NCI-H1092 treated with DMSO at 0.1 percent for 48 hours (cell line): Measurements from ENCODE around the gene HAPLN3.

Experiments used
- DNase-seq: peaks from one replicate; lab custom pipeline; 2025; lab: John Stamatoyannopoulos, UW

Gene HAPLN3

GRCh38 chr15:88896333-88897033, 1.1 kb upstream of the HAPLN3 start:
- no peak for DNase-seq

GRCh38 chr15:88894348-88894818, 961 bp downstream of the HAPLN3 start:
- DNase-seq, result peak; percentile 16

GRCh38 chr15:88891540-88892254, 3.6 kb downstream of the HAPLN3 start:
- no peak for DNase-seq

- DNase-seq, result no peak
These were observed 4.8 kb downstream of the HAPLN3 start for GRCh38 chr15:88890495-88890894.

GRCh38 chr15:88888719-88889118, 6.6 kb downstream of the HAPLN3 start:
- no peak for DNase-seq

- no peak for DNase-seq
These were observed 8.2 kb downstream of the HAPLN3 start for GRCh38 chr15:88887068-88887580.

- no peak for DNase-seq
These were observed 12.6 kb downstream of the HAPLN3 start for GRCh38 chr15:88882785-88883184.

- no peak for DNase-seq
These were observed 13.6 kb downstream of the HAPLN3 start for GRCh38 chr15:88881775-88882174.

GRCh38 chr15:88880944-88881740, 14.2 kb downstream of the HAPLN3 start:
- DNase-seq, result no peak

- DNase-seq, result no peak
These were observed 16.6 kb downstream of the HAPLN3 start for GRCh38 chr15:88878720-88879184.

- no peak for DNase-seq
These were observed 17.4 kb downstream of the HAPLN3 start for GRCh38 chr15:88877906-88878305.

GRCh38 chr15:88877415-88877814, 17.9 kb downstream of the HAPLN3 start:
- no peak for DNase-seq

- no peak for DNase-seq
These were observed 18.8 kb downstream of the HAPLN3 start for GRCh38 chr15:88876573-88876972.

GRCh38 chr15:88874684-88875083, 20.7 kb downstream of the HAPLN3 start:
- no peak for DNase-seq

- DNase-seq, result no peak
These were observed 21.1 kb downstream of the HAPLN3 start for GRCh38 chr15:88874275-88874674.

GRCh38 chr15:88873786-88874185, 21.6 kb downstream of the HAPLN3 start:
- DNase-seq, result no peak

GRCh38 chr15:88872706-88873105, 22.6 kb downstream of the HAPLN3 start:
- DNase-seq, result no peak

GRCh38 chr15:88872106-88872505, 23.2 kb downstream of the HAPLN3 start:
- no peak for DNase-seq

- no peak for DNase-seq
These were observed 24.0 kb downstream of the HAPLN3 start for GRCh38 chr15:88871313-88871712.

- no peak for DNase-seq
These were observed 29.0 kb downstream of the HAPLN3 start for GRCh38 chr15:88866295-88866881.

- no peak for DNase-seq
These were observed 29.7 kb downstream of the HAPLN3 start for GRCh38 chr15:88865498-88866099.
